HG03095 (cell line): ENCODE data around the gene ZNF678.
"Not testable (repeated sequence)": the region's sequence is repeated elsewhere in the genome, so short reads cannot be mapped to it uniquely, and the experiment has no call there.

ENCODE experiments used
- ATAC-seq: cut with Tn5 transposase; IDR thresholded peaks from one replicate; pipeline ENCODE4 v1.9.1; 2021; ENCODE audit warnings: moderate library complexity; ENCODE audit not compliant: unreplicated experiment

ZNF678 gene

DNA sequence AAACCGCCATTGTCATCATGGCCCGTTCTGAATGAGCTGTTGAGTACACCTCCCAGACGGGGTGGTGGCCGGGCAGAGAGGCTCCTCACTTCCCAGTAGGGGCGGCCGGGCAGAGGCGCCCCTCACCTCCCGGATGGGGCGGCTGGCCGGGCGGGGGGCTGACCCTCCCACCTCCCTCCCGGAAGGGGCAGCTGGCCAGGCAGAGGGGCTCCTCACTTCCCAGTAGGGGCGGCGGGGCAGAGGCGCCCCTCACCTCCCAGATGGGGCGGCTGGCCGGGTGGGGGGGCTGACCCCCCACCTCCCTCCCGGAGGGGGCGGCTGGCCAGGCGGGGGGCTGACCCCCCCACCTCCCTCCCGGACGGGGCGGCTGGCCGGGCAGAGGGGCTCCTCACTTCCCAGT is 147.1 kb downstream of the ZNF678 start:
- ATAC-seq: not testable (repeated sequence)

- ATAC-seq: peak; percentile 78
These were observed 149.3 kb downstream of the ZNF678 start for GRCh38 chr1:227712648-227713047.

- no peak for ATAC-seq
These were observed 155.6 kb downstream of the ZNF678 start for GRCh38 chr1:227718932-227719331.

- ATAC-seq: no peak
These were observed 160.1 kb downstream of the ZNF678 start for GRCh38 chr1:227723474-227723873.

DNA sequence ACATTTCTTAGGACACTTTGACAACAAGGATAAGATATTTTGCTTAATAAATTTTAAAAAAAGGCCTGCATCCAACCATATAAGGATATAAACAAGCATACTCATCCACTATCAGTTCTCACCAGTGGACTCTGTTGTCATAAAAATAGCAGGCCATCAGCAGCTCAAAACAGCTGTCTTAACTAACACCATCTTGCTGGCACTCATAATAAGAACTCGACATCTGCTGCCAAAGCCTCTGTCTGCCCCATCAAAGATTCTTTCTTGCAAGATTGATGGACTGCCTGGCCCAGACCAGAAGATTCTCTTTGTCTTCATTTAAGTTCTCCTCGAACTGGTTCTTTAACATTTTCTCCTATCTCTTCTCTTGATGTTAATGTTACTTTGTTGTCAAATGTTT is 161.7 kb downstream of the ZNF678 start:
- no peak for ATAC-seq

DNA sequence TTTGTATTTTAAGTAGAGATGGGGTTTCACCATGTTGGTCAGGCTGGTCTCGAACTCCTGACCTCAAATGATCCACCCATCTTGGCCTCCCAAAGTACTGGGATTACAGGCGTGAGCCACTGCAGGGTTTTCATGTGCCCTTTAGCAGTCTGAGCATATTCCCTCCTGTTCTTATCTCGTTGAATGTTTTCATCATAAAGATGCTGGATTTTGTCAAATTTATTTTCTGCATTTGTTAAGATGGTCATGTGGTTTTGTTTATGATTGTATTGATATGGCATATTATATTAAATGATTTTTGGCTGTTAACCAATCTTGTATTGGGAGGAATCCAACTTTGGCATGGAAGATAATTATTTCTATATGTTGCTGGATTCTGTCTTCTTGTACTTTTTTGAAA is 163.0 kb downstream of the ZNF678 start:
- ATAC-seq: no peak
